Endothelial cell of umbilical vein (primary cell): ENCODE results near the gene ABCA2.

Experiments used
- CTCF ChIP-seq, 2 donors: IDR thresholded peaks; 1 replicate in 1 of 2; 2 replicates in 1 of 2; pipeline ENCODE4 v1.5.1; 2011; ENCODE audit warnings: low read length in 2 of 2, mild to moderate bottlenecking in 2 of 2, moderate library complexity in 2 of 2, control low read depth in 1 of 2, inconsistent platforms in 1 of 2, low read depth in 1 of 2; ENCODE audit not compliant: insufficient read depth in 1 of 2; ENCODE audit errors: extremely low read depth in 1 of 2
- EZH2 ChIP-seq: IDR thresholded peaks from 2 replicates; pipeline ENCODE4 v1.6.1; 2012; ENCODE audit warnings: borderline replicate concordance, low read depth, mild to moderate bottlenecking, moderate library complexity, low read length, inconsistent platforms; ENCODE audit not compliant: severe bottlenecking
- POLR2A ChIP-seq: IDR thresholded peaks from 2 replicates; pipeline ENCODE4 v1.6.1; 2012; ENCODE audit warnings: low read depth, mild to moderate bottlenecking, control low read depth, low read length

GRCh38 chr9:137018761-137019559 lies 9.1 kb downstream of the ABCA2 start:
- TF ChIP-seq CTCF (IDR thresholded peaks at IDR 0.05; ENCODE audit: extremely low read depth in 1 of 2, insufficient read depth in 1 of 2, low read depth in 1 of 2, low read length in 2 of 2) (no peak), EZH2 (no peak), POLR2A (no peak)
